Urinary bladder (tissue), 4 donors: ENCODE data around the gene MOB3B. TPM values are rescaled to one million over a fixed set of nuclear protein-coding genes. Genes with fewer than 3 reads are reported as not detected.

ENCODE experiments used
- DNase-seq: peaks from one replicate; pipeline ENCODE4 v3.0.0-alpha.2; 2015; ENCODE audit errors: extremely low spot score
- H3K27ac ChIP-seq: one replicate; pipeline ENCODE4 v1.5.1; 2013; ENCODE audit warnings: low read depth, mild to moderate bottlenecking, moderate library complexity
- H3K36me3 ChIP-seq: one replicate; pipeline ENCODE4 v1.6.1; 2013; ENCODE audit warnings: mild to moderate bottlenecking, moderate library complexity; ENCODE audit not compliant: insufficient read depth
- H3K4me1 ChIP-seq: one replicate; pipeline ENCODE4 v1.6.1; 2013; ENCODE audit warnings: mild to moderate bottlenecking, moderate library complexity; ENCODE audit not compliant: insufficient read depth
- H3K4me3 ChIP-seq: one replicate; pipeline ENCODE4 v1.5.1; 2013; ENCODE audit warnings: low read depth, low read length
- WGBS: extraction: QIAGEN DNeasy Blood & Tissue Kit; methylation state at CpG from one replicate; pipeline ENCODE4 v1.1.7; 2013; 5-methylcytosine and 5-hydroxymethylcytosine counted together
- polyA plus RNA-seq: library from polyadenylated mRNA; stranded (reverse); fragments of 200-250 nt; gene quantifications from one replicate; pipeline ENCODE4 v1.2.3, GENCODE V29; 2013
- total RNA-seq: library from RNA; depleted of rRNA; stranded (reverse); fragments of >200 nt; gene quantifications from one replicate; pipeline ENCODE4 v1.2.3, GENCODE V29; 2014
- donor health status: healthy with polysubstance abuse.
- donor health status: healthy.

The MOB3B gene
- total and polyA plus RNA-seq, 2 donors = 3.8 to 8.0 TPM

DNA sequence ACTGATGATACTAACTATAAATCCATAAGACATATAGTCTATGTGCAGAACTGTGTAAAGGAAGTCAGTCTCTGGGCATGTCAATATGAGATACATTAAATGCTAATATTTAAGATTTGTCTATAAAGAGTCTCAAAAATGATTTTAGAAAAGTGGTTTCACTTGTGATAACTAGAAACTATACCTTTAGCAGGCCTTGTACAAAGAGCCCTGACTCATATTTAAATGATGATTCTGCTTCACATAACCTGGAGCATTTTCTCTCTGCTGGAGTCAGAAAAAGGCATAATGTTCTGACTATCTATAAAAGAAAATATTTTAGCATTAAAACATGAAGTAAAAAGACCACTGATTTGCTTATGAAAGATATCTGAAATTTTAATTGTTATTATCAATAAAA lies 28.7 kb upstream of the MOB3B start:
- DNase-seq = no peak
- Histone ChIP-seq H3K36me3 (peaks cover 2% of the 10 kb centered on the region), H3K27ac (no peak overlapping the region), H3K4me3 (no peak overlapping the region), H3K4me1 (no peaks in the 10 kb centered on the region)

DNA sequence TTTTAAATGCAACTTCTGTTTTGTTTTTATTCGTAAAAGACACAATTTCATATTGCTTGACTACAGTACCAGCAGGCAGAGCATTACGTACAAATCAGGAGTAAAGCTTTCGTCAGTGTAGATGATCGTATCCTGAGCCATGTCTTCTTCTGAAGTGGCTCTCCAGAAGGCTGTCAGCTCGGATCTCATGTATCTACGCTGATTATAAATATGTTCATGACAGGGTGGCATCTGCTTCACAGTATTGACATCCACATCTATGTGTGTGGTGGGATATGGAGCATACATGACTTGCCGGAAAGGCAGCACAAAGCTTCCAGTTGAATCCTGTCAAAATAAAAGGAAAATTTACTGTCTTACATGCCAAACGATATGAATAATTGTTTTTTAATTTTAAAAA lies 26.9 kb upstream of the MOB3B start:
- WGBS = 91% methylated on average over 8 of the region's 8 CpGs
- Histone ChIP-seq H3K4me1 (no peaks in the 10 kb centered on the region), H3K4me3 (no peak overlapping the region), H3K27ac (no peak overlapping the region), H3K36me3 (peaks cover 4% of the 10 kb centered on the region)
- no peak for DNase-seq

DNA sequence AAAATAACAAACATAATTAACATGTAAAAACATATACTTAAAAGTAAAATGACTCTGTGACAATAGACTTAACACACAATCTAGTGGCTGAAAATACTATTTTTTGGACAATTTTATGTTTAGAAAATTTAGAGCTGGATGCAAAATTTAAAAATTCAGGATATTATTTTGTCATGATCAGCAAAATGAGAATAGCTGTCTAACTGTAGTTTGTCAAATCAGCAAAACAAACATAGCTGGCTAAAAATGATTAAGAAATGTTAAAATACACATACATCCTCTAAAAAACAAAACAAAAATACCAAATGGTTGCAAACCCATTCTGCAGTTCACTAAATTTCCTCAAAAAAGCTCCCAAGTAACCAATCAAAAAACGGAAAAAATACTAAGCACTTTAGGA lies 25.1 kb upstream of the MOB3B start:
- 99% methylated on average over 1 of the region's 1 CpG for WGBS
- no peak for DNase-seq
- no peak overlapping the region for H3K4me3 ChIP-seq
- H3K27ac ChIP-seq = no peak overlapping the region
- H3K36me3 ChIP-seq = peaks cover 4% of the 10 kb centered on the region
- H3K4me1 ChIP-seq = no peaks in the 10 kb centered on the region

DNA sequence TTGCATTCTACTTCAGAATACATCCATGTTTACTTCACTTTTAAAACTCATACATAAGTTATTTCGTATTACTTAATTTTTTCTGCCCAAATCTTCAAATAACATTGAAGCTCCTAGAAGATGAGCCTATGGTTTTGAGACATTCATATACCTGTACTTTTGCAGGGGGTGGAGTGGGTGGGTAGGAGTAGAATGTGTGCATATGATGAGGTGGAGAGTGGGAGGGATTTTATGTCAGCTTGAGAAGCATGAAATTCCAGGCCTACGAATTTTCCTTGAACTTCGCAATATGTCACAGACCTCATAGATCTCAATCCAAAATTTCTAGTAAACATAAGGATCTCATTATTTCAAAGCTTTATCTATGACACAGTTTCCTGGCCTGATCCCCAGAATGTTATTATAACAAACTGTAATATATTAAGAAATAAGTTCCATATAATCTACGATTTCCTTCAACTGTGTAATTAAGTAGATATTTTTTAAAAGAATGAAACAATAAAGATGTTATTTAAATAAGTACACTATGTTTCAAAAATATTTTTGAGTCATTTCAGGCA lies 19.7 kb upstream of the MOB3B start:
- no peak overlapping the region for H3K27ac ChIP-seq

DNA sequence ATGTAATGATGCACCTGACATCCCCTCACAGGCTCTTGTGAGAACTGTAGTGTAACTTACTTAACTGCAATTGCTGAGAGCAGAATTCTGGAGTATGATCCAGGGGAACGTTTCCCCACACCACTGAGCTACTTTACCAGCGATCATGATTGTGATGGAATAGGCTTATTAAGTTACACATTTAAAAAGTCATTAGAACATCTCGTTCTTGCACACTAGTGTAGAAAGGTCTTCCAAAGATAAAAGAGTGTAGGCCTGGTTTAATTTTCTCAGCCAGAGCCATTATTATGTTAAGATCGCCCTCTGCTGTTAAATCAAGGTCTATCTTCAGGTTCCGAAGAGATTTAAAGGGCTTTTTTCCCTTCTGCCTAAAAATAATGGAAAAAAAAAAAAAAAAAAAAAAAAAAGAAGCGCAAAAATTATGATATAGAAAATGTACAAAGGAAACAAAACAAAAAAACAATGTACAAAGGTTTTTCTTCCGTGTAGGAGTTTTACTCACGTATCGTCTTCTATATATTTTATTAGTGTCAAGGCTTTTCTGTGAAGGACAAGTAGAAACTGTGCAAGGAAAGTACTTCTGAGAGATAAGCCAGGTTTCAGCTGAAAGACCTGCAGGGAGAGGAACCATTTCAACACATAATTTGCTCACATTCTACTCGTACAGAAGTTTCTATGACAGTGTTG lies 18.6 kb upstream of the MOB3B start:
- H3K4me3 ChIP-seq = no peak overlapping the region
- 42% methylated on average over 10 of the region's 10 CpGs for WGBS
- no peak overlapping the region for H3K27ac ChIP-seq
- H3K36me3 ChIP-seq = peaks cover 1% of the 10 kb centered on the region
- no peaks in the 10 kb centered on the region for H3K4me1 ChIP-seq
- DNase-seq = no peak

More for the DNA sequence above, 19.7 kb upstream of the MOB3B start:
- Histone ChIP-seq H3K4me1 (no peaks in the 10 kb centered on the region), H3K4me3 (no peak overlapping the region), H3K36me3 (peaks cover 3% of the 10 kb centered on the region)
- DNase-seq = peak; percentile 36
- 65% methylated on average over 4 of the region's 4 CpGs for WGBS

DNA sequence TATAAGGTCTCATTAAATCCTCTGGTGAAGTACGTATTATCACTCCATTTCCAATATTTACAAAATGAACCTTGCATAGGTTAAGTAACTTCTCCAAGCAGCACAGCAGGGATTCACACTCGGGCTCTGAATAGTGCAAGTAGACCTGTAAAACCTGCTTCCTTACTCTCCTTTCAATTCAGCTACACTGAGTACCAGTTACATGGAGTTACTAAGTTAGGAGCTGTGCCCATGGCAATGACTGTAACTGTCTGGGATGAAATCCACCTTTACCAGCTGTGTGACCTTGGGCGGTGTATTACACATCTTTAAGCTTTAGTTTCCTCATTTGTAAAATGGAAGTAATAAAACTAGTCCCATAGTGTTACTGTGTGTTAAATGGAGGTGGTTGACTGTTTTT lies 15.9 kb upstream of the MOB3B start:
- no peak overlapping the region for H3K27ac ChIP-seq
- no peaks in the 10 kb centered on the region for H3K36me3 ChIP-seq
- H3K4me1 ChIP-seq = no peaks in the 10 kb centered on the region
- H3K4me3 ChIP-seq = no peak overlapping the region
- WGBS = 97% methylated on average over 3 of the region's 3 CpGs
- no peak for DNase-seq

DNA sequence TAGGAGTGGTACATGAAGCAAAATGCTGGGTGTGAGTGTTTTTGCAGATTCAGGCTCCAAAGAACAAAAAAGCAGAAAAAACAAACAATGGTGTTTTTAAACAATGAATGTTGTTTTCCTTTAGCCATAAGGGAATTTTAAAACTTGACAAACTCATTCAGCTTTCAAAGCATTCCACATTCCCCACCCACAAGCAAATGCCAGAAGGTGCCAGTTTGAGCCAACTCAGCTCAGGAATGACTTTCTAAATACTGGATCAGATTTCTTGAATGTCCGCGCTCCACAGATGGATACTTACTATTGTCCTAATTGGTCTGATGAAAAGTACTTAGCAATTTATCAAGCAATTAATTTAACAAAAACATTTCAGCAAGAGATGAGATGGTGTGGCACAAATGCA lies 12.9 kb upstream of the MOB3B start:
- Histone ChIP-seq H3K4me1 (peaks cover 2% of the 10 kb centered on the region), H3K27ac (no peak overlapping the region)
- 95% methylated on average over 2 of the region's 2 CpGs for WGBS

DNA sequence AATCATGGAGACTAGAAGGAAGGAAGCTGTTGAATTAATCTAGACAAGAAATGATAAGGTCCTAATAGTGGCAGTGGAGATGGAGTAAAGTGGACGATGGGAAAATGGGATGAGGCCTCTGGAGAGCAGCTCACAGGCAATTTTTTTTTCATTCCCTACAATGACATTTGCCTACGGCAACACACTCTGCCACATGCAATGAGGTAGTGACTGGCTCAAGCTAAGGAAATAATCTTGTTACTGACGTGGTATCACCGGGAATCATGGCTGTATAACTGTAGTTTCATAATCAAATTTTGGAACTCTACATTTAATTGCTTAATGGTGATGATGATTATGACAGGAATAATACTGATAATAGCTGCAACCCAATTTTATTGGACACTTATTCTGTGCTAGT lies 12.1 kb upstream of the MOB3B start:
- no peaks in the 10 kb centered on the region for H3K36me3 ChIP-seq
- H3K4me1 ChIP-seq = peaks cover 2% of the 10 kb centered on the region
- 96% methylated on average over 4 of the region's 4 CpGs for WGBS
- no peak for DNase-seq
- H3K4me3 ChIP-seq = no peak overlapping the region
- H3K27ac ChIP-seq = no peak overlapping the region

More for the DNA sequence above, 12.9 kb upstream of the MOB3B start:
- no peak overlapping the region for H3K4me3 ChIP-seq
- DNase-seq = no peak
- H3K36me3 ChIP-seq = no peaks in the 10 kb centered on the region

DNA sequence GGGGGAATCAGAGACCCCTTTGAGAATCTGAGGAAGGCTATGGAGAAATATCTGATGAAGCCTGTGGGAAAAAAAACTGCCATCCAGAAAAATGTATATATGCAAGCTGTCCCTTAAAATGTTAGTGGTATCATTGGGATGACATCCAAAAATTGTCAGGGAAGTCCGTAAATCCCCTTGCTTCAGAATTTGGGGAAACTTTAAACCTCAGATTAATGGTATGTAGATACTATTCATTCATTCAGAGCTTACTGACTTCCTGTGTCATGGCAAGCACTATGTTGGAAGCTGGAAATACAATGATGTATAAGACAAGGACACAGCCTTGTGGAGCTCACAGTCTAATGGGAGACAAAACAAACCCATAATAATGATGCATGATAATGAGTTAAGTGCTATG lies 10.9 kb upstream of the MOB3B start:
- DNase-seq = no peak
- 37% methylated on average over 1 of the region's 1 CpG for WGBS
- Histone ChIP-seq H3K4me3 (no peak overlapping the region), H3K4me1 (peaks cover 2% of the 10 kb centered on the region), H3K27ac (no peak overlapping the region), H3K36me3 (no peaks in the 10 kb centered on the region)

DNA sequence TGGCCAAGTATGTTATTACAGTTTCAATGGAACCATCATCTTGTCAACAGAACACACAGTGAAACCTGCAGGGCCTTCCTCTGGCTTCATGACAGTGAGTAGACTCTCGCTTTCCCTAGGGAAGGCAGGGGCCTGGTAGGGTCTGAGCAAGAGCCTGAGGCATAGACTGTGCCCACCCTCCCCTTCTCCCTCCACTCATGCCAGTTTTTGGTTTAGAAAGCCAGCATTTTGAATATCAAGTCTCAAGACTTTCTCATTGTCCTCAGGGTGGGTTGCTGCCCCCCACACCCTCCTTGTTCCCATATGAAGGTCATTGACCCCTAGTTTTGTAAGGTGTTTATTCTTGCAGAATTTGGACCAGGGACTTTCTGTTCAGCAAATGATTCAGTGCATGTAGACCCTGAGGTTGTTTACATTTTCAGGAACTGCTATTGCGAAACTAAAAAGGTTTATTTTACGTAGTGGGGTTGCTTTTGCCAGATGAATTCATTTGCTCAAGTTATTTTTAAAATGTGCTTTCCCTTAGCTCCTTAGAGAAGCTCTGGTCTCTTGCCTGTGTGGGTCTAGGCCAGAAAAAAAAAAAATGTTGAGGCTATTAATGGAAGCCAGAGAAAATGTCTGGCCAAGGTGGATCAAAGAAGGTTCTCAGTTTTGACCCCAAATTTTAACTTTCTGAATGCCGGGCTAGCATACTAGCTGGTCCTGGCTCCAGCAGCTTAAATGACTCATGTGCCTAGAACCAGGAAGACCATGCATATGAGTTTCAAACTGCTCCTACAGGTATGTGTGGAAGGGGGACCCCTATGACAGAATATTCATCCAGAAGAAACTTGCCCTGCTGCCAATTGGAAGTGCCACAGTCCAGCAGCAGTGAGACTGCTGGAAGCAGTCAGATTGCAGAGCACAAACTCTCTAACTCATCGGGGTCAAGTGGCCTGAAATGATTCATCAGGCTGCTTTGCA lies 10.1 kb upstream of the MOB3B start:
- Histone ChIP-seq H3K4me1 (peaks cover 3% of the 10 kb centered on the region), H3K27ac (peak overlapping the region; percentile 88), H3K36me3 (no peaks in the 10 kb centered on the region), H3K4me3 (no peak overlapping the region)
- WGBS = 29% methylated on average over 5 of the region's 5 CpGs
- peak; percentile 36 for DNase-seq

DNA sequence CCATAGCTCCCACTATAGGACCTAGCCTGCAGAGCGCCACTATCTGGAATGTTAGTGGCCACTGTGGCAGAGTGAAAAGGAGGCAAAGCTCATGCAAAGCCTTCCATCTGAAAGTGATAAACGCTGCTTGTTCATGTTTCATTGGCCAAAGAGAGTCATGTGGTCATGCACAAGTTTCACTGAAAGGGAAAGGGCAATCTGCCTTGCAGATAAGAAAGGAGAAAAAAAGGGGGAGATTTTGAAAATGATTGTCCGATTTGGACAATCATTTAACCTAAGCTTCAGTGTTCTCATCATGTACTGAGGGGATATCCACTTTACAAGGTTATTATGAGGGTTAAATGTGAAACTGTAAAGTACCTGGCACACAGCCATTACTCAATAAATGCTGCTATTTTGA lies 9.0 kb upstream of the MOB3B start:
- no peak for DNase-seq
- Histone ChIP-seq H3K27ac (peak overlapping the region; percentile 45), H3K4me3 (no peak overlapping the region), H3K36me3 (no peaks in the 10 kb centered on the region), H3K4me1 (peaks cover 3% of the 10 kb centered on the region)
- 83% methylated on average over 3 of the region's 3 CpGs for WGBS

DNA sequence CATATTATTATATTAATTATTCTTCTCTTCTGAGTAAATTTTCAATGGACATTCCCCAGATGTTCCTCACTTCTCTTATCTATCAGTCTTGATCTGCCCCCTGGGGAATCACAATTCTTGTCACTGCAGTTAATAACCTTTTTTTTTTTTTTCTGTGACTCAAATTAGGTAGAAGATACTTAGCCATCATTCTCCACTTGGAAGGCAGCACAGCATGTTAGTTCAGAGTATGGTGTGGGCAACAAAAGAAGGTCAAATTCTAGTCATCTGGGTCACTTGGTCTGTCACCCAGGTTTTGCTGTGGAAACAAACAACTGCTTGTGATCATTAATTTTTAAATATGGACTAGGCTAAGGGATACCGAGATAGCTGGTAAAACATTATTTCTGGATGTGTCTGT lies 8.1 kb upstream of the MOB3B start:
- no peak for DNase-seq
- peaks cover 3% of the 10 kb centered on the region for H3K4me1 ChIP-seq
- no peaks in the 10 kb centered on the region for H3K36me3 ChIP-seq
- H3K27ac ChIP-seq = no peak overlapping the region
- 93% methylated on average over 1 of the region's 1 CpG for WGBS
- H3K4me3 ChIP-seq = no peak overlapping the region

DNA sequence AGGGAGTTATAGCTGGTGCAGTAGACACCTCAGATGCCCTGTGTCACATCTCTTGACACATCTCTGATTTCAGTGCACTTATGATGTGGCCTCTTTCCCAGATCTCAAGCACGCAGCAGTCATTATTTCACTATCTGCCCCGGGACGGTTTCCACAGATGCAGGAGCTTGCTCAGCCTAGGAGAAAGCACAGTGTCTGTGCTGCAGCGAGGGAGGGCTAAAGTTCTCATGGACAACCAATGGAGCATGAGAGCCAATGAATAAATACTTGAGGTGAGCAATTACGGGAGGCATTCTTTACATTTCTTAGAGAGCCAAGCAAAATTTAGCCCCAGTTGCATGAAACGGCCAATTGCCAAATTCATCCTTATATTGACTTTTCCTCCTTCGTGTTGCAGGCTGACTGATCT lies 7.4 kb upstream of the MOB3B start:
- 69% methylated on average over 7 of the region's 7 CpGs for WGBS
- H3K27ac ChIP-seq = no peak overlapping the region
- no peaks in the 10 kb centered on the region for H3K36me3 ChIP-seq
- no peak for DNase-seq
- peaks cover 3% of the 10 kb centered on the region for H3K4me1 ChIP-seq
- H3K4me3 ChIP-seq = no peak overlapping the region

DNA sequence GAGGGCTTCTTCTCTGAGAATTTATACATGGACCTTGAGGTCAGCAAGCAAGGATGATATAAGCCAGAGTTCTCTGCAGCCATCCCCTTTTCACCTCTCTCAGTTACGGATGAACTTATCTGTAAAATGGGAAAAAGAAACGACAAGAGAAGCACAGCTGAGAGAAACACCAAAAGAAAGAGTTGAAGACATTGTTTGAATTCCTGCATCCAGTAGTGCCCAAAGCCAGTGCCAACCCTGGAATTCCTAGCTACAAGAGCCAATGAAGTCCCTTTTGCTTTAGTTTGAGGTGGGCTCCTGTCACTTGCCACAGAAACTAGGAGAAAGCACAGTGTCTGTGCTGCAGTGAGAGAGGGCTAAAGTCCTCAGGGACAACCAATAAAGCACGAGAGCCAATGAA lies 6.6 kb upstream of the MOB3B start:
- 82% methylated on average over 3 of the region's 3 CpGs for WGBS
- H3K4me3 ChIP-seq = no peak overlapping the region
- no peak overlapping the region for H3K27ac ChIP-seq
- no peak for DNase-seq
- H3K36me3 ChIP-seq = no peaks in the 10 kb centered on the region
- peaks cover 3% of the 10 kb centered on the region for H3K4me1 ChIP-seq
